ENCODE data around the gene RAB40B. TPM values are rescaled to one million over a fixed set of nuclear protein-coding genes. Genes with fewer than 3 reads are reported as not detected.

RAB40B gene
- total RNA-seq, 1 donor from 2014 or later: 11.5 TPM

GRCh38 chr17:82679586-82680465, 18.7 kb downstream of the RAB40B start:
- peak; percentile 43 for ATAC-seq
- no peak for DNase-seq
- Histone ChIP-seq H3K27me3 (no peaks in the 10 kb centered on the region), H3K36me3 (no peaks in the 10 kb centered on the region), H3K27ac (no peak overlapping the region), H3K9me3 (peaks cover 6% of the 10 kb centered on the region), H3K4me3 (no peak overlapping the region), H3K4me1 (no peaks in the 10 kb centered on the region)
- intact Hi-C loops (cut with DNase I): no loop called here
- no peak for TF ChIP-seq CTCF (IDR thresholded peaks at IDR 0.05)

GRCh38 chr17:82678265-82678891, 20.1 kb downstream of the RAB40B start:
- no peak for TF ChIP-seq CTCF (IDR thresholded peaks at IDR 0.05)
- Histone ChIP-seq H3K4me1 (no peaks in the 10 kb centered on the region), H3K4me3 (peak overlapping the region; percentile 14), H3K9me3 (peaks cover 6% of the 10 kb centered on the region), H3K36me3 (no peaks in the 10 kb centered on the region), H3K27me3 (no peaks in the 10 kb centered on the region), H3K27ac (no peak overlapping the region)
- DNase-seq (no peak), ATAC-seq (peak; percentile 75)
- intact Hi-C loops (cut with DNase I): no loop called here

GRCh38 chr17:82677353-82677925, 21.1 kb downstream of the RAB40B start:
- no peak overlapping the region for H3K27ac ChIP-seq
- intact Hi-C loops (cut with DNase I): no loop called here
- H3K36me3 ChIP-seq: no peaks in the 10 kb centered on the region
- H3K27me3 ChIP-seq: no peaks in the 10 kb centered on the region
- H3K4me1 ChIP-seq: no peaks in the 10 kb centered on the region
- ATAC-seq (no peak), DNase-seq (no peak)
- H3K9me3 ChIP-seq: peaks cover 6% of the 10 kb centered on the region
- no peak for TF ChIP-seq CTCF (IDR thresholded peaks at IDR 0.05)
- H3K4me3 ChIP-seq: no peak overlapping the region

- no peaks in the 10 kb centered on the region for H3K4me1 ChIP-seq
- intact Hi-C loops (cut with DNase I): no loop called here
- no peak for TF ChIP-seq CTCF (IDR thresholded peaks at IDR 0.05)
- DNase-seq (no peak), ATAC-seq (no peak)
- no peaks in the 10 kb centered on the region for H3K9me3 ChIP-seq
- no peak overlapping the region for H3K27ac ChIP-seq
- no peaks in the 10 kb centered on the region for H3K36me3 ChIP-seq
- H3K4me3 ChIP-seq: no peak overlapping the region
- no peaks in the 10 kb centered on the region for H3K27me3 ChIP-seq
Measured at GRCh38 chr17:82675476-82676245, 22.8 kb downstream of the RAB40B start.

GRCh38 chr17:82674656-82675475, 23.6 kb downstream of the RAB40B start:
- H3K27ac ChIP-seq: no peak overlapping the region
- intact Hi-C loops (cut with DNase I): no loop called here
- no peak for TF ChIP-seq CTCF (IDR thresholded peaks at IDR 0.05)

More at GRCh38 chr17:82674656-82675475, 23.6 kb downstream of the RAB40B start:
- Histone ChIP-seq H3K9me3 (no peaks in the 10 kb centered on the region), H3K36me3 (no peaks in the 10 kb centered on the region), H3K4me3 (no peak overlapping the region), H3K27me3 (no peaks in the 10 kb centered on the region), H3K4me1 (no peaks in the 10 kb centered on the region)
- no peak for ATAC-seq
- no peak for DNase-seq

Measured in upper lobe of right lung (tissue), 1 donor.